ENCODE measurements around the gene CD8A.
"Not testable (repeated sequence)": the region's sequence is repeated elsewhere in the genome, so short reads cannot be mapped to it uniquely, and the experiment has no call there.

CD8A gene

DNA sequence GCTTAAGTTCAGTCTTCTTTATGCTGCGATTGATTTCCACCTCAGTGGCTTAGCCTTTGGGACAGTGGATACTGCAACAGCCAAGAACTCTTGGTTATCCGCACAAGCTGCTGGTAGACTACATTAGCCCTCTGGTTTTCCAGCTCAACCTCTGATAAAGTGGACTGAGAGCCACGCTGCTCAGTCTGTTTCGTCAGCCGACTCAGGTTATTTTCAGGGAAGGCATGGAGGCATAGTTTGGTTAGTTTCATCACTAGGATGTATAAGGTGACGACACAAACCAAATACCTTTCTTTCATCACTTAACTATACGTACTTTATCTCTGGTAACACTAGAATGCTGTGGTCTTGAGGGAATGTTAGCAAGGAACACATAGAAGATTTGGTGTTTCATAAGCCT, 14.2 kb downstream of the CD8A start:
- no peak for DNase-seq (ENCODE audit: low read depth in 3 of 3)

DNA sequence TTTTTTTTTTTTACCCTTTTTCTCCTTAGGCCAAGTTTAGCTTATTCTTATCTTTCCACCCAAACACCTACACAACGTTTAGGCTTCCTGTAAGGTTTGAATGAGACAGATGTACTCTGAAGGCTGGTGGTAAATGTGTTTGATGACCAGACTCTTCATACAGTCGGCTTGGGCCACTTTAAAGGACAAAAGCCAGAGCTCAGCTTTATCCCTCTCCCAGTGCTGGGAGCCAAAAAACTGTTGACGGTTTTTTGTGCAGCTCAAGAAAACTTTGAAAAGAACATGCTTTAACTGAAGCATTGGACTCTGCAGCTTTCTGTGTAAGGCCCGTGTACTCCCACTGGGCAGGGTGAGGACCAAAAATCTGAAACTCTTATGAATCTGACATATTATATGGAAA, 15.4 kb downstream of the CD8A start:
- no peak for DNase-seq (ENCODE audit: low read depth in 3 of 3)

GRCh38 chr2:86774862-86775261, 15.9 kb downstream of the CD8A start:
- no peak for DNase-seq (ENCODE audit: low read depth in 3 of 3)

DNA sequence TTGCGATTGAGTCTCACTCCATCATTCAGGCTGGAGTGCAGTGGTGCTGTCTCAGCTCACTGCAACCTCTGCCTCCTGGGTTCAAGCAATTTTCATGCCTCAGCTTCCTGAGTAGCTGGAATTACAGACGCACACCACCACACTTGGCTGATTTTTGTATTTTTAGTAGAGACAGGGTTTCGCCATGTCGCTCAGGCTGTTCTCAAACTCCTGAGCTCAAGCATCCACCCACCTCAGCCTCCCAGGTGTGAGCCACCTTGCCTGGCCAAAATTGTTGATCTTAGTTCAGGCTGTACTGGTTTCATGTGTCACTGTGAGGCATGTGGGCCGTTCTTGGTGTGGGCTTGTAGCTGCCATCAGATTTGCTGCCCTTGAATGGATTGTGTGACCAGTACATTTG, 18.1 kb downstream of the CD8A start:
- DNase-seq (ENCODE audit: low read depth in 3 of 3): no peak

- no peak for DNase-seq (ENCODE audit: low read depth in 3 of 3)
Observed at GRCh38 chr2:86770816-86771301, 19.9 kb downstream of the CD8A start.

DNA sequence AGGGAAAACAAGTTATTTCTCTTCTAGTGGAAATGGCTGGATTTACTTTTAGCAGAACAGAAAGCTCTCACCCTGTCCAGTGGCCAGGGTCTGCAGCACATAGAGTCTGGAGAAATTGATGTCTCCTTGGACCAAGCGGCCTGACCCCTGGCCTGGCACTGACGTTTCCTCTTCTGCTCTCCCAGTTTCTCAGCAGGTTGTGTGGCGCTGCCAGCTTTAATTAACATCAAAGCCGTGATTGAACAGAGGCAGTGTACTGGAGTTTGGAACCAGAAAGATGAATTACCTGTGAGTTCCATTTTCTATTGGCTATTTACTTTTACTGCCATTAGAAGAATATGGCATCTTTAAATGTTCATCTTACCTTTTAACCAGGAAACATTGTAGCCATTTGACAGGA, 20.9 kb downstream of the CD8A start:
- DNase-seq (ENCODE audit: low read depth in 3 of 3): no peak

- DNase-seq (ENCODE audit: low read depth in 3 of 3): no peak
Observed at GRCh38 chr2:86768189-86768949, 22.3 kb downstream of the CD8A start.

GRCh38 chr2:86765310-86765695, 25.4 kb downstream of the CD8A start:
- DNase-seq (ENCODE audit: low read depth in 3 of 3): no peak

DNA sequence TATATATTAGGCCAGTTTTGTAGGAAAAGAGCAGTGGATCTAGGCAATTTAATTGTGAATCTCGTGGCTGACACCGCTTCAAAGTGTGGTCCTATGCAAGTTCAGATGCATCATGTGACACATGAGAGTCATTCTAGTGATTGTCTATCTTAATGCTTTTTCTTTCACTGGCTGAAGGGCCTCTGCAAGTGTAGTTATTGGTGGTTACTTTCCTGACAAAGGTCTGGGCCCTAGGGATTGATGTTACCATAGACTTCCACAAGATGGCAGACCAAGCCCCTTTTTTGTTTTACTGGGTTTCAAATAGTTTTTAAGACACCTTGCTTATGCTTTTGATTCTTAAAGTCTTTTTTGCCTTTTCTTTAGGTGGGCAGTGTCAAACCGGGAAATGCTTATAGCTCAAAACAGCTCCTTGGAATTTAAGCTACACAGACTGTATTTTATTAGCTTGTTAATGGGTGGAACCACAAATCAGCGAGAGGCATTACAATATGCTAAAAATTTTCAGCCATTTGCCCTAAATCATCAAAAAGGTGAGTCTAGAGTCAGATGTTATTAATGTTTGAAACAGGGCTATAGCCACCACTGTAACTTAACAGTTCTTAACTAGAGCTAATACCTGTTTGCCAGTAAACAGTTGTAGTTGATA, 25.9 kb downstream of the CD8A start:
- DNase-seq (ENCODE audit: low read depth in 3 of 3): no peak

GRCh38 chr2:86760371-86760770, 30.3 kb downstream of the CD8A start:
- no peak for DNase-seq (ENCODE audit: low read depth in 3 of 3)

DNA sequence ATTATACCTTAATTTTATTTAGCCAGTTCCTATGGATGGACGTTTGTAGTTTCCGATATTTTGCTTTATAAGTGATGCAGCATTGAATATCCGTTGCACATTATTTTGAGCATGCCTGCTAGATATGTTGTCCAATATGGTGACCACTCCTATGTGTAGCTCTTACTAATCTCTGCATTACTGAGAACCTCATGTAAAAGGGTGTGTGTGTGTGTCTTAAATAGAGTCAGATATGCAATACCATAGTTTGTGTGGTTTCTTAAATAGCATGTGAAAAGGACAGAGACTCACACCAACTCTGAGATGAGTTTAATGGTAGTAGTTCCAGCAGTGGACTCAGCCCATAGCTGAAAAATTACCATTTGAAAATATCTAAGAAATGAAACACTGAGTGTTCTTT, 32.3 kb downstream of the CD8A start:
- no peak for DNase-seq (ENCODE audit: low read depth in 3 of 3)

DNA sequence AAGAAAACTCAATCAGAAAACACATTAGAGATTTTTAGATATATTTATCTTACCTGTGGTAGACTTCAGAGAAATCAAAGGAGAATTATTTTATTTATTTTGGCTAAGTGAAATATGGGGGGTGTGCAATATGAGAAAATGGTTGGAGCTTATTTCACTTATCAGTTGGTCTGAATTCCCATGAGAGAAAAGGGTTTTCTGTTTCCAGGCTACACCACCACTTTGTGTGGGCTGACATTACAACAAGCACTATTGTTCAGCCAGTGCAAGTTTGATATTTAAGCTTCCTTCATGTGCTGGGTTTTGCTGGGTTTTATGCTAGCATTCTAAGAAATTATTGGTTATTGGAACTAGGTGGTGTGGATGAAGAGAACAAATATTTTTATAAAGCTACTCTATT, 37.1 kb downstream of the CD8A start:
- DNase-seq (ENCODE audit: low read depth in 3 of 3): no peak

DNA sequence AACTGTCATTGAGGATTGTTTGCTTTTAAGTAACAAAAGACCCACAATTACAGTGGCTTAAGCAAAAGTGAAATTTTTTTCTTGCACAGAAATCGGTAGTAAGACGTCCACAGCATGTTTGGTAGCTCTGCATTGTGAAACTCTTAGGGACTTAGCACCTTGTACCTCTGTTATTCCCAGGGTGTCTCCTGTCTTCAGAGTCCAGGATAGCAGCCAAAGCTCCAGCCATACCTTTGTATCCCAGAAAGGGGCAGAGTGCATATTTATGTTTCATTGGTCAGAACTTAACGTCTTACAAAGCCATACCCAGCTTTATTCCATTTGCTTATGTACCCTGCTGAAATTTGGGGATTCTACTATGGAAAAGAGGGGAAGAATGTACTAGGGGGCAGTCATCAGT, 37.8 kb downstream of the CD8A start:
- DNase-seq (ENCODE audit: low read depth in 3 of 3): no peak

DNA sequence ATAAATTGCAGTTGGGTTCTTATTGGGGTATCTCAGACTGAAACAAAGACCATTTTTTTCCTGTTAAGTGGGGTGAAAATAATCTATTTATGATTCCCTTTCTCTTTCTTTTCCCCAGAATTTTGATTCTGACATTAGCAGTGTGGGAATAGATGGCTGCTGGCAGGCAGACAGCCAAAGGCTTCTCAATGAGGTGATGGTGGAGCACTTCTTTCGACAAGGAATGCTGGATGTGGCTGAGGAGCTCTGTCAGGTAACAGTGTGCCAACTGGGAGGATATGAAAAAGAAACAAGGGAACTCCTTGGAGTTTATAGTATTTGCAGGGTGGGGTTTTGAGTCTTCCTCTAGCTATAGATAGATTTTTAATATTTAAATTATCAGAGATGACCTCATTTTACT, 38.9 kb downstream of the CD8A start:
- no peak for DNase-seq (ENCODE audit: low read depth in 3 of 3)

- no peak for DNase-seq (ENCODE audit: low read depth in 3 of 3)
Observed at GRCh38 chr2:86750240-86750839, 40.4 kb downstream of the CD8A start.

DNA sequence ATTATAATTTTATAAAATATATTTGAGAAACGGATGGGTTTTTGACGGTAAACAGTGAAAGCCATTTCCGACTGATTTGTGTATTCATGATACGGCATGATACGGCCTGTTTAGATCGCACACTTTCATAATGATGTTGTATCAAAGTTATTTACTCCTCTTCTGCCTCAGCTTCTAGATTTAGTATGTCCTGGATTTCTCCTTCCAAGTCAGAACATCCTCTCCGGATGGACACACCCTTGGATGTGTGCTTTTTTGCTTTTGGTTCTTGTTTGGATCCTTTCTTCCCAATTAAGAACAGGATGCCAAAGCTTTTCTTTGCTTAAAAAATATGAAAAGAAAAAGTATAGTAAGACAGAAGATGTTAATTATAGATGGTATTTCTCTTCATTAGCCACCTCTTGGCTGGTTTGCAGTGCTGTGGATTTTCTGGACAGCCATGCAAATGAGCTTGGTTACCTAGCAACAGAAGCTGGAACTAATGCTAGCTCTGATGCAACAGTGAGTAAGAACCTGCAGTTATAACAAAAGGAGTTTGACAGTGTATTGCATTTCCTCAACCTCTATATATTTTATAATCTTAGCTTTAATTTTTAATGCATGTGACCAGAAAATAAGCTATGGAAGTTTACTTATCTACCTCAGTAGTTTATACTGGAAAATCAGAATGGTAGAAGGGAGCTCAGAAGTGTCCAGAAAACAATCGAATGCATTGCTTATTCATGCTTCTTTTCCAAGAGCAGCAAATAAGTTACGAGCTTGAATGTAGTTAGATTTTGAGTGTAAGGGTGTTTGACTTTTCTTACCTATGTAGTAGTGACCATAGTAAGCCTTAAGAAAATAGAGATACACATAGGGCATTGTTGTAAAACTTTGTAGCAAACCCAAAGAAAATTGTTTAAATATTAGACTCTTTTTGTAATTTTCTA, 42.7 kb downstream of the CD8A start:
- no peak for DNase-seq (ENCODE audit: low read depth in 3 of 3)

GRCh38 chr2:86746939-86747338, 43.8 kb downstream of the CD8A start:
- no peak for DNase-seq (ENCODE audit: low read depth in 3 of 3)

- no peak for DNase-seq (ENCODE audit: low read depth in 3 of 3)
Observed at GRCh38 chr2:86744152-86744551, 46.6 kb downstream of the CD8A start.

DNA sequence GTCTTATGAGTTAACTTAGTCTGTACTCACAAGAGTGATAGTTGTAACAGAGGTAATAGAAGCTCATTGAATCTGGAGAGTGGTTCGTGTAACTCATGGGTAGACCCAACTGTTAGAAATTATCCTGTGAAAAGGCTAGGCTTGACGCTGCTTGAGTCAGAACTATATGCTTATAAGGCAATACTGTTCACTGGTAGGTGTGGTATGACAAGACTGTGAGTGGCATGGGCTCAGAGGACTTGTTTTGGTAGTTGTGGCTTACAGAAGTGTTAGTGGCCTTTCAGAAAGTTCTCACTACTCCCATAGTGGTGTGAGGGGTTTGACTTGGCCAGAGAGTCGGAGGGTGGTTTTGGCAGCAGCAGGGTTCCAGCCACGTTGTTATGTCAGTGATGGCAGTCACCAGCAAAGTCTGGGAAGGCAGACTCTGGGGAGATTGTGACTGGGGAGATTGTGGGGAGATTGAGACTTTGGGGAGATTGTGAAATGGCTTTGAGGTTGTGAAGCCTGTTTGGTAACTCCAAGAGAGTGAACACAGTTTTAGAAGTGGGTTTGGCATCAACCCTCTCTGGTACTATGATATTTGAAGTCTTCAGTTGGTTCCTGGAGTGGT, 48.7 kb downstream of the CD8A start:
- DNase-seq (ENCODE audit: low read depth in 3 of 3): not testable (repeated sequence)

GRCh38 chr2:86739889-86740288, 50.8 kb downstream of the CD8A start:
- not testable (repeated sequence) for DNase-seq (ENCODE audit: low read depth in 3 of 3)

DNA sequence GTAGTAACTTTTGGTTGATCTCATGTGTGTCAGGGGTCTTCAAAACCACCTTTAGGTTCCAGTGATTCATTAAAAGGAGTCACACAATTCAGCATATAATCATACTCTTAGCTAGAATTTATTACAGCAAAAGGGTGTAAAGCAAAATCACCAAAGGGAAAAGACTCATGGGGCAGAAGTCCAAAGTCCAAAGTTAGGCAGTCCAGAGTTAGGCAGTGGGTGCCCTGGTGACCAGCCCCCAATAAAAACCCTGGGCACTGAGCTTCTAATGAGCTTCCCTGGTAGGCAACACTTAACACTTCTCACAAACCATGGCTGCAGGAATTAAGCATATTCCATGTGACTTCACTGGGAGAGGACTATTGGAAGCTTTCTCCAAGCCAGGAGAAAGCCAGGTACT, 51.2 kb downstream of the CD8A start:
- DNase-seq (ENCODE audit: low read depth in 3 of 3): not testable (repeated sequence)

GRCh38 chr2:86734896-86735295, 55.8 kb downstream of the CD8A start:
- not testable (repeated sequence) for DNase-seq (ENCODE audit: low read depth in 3 of 3)

Data from stimulated activated CD4-positive, alpha-beta T cell treated with anti-CD3 and anti-CD28 coated beads, TNF-alpha, amount 100 ng/mL, for 4 hours (primary cell).